Stimulated activated CD8-positive, alpha-beta memory T cell treated with anti-CD3 and anti-CD28 coated beads, Interleukin-7, amount 100 ng/mL, for 1 hour (primary cell): ENCODE data around the gene AURKB.
"Not testable (repeated sequence)": the region's sequence is repeated elsewhere in the genome, so short reads cannot be mapped to it uniquely, and the experiment has no call there.

Experiments
- DNase-seq, 2 donors: peaks; one replicate each; pipeline ENCODE4 v3.0.0-alpha.2; 2020; ENCODE audit warnings: low read depth in 2 of 2

Gene AURKB

GRCh38 chr17:8209907-8210760 is at the start of gene AURKB:
AURKB (minus strand) TSS chr17:8210575; CDS start chr17:8210224, 351 bp downstream.
- peak; percentile 65 to 84 for DNase-seq

- no peak for DNase-seq
Measured at GRCh38 chr17:8257801-8258200, 47.4 kb upstream of the AURKB start.

- DNase-seq: no peak
Measured at GRCh38 chr17:8256691-8257090, 46.3 kb upstream of the AURKB start.

GRCh38 chr17:8256291-8256690 is 45.9 kb upstream of the AURKB start:
- no peak for DNase-seq

GRCh38 chr17:8255499-8255898 is 45.1 kb upstream of the AURKB start:
- DNase-seq: no peak

DNA sequence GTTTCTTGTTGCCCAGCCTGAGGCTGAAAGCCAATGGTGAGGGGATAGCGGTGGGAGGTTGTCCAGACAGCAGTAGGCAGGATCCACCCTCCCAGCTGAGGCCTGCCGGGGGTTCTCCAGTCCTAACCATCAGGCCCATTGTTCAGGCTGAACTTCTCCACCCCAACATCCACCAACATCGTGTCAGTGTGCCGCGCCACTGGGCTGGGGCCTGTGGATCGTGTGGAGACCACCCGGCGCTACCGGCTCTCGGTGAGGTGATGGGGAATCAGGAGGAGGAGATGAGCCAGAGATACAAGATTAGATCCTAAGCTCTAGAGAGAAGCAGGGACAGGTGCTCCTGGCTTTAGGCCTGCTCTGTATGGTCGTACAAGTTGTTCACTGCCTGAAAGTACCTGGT is 44.5 kb upstream of the AURKB start:
- no peak for DNase-seq

DNA sequence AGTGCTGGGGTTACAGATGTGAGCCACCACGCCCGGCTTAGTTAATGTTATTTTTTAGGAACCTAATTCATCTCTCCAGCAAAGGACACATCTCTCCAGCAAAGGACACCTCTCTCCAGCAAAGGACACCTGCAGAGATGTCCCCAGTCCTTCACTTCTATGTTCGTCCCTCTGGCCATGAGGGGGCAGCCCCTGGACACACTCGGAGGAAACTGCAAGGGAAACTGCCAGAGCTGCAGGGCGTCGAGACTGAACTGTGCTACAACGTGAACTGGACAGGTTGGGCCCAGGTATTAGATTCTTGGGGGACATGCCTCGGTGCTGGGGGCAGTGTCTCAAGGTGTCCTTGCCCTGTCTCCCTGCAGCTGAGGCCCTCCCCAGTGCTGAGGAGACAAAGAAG is 43.4 kb upstream of the AURKB start:
- DNase-seq: no peak

- DNase-seq: not testable (repeated sequence)
Measured at GRCh38 chr17:8251411-8251810, 41.0 kb upstream of the AURKB start.

DNA sequence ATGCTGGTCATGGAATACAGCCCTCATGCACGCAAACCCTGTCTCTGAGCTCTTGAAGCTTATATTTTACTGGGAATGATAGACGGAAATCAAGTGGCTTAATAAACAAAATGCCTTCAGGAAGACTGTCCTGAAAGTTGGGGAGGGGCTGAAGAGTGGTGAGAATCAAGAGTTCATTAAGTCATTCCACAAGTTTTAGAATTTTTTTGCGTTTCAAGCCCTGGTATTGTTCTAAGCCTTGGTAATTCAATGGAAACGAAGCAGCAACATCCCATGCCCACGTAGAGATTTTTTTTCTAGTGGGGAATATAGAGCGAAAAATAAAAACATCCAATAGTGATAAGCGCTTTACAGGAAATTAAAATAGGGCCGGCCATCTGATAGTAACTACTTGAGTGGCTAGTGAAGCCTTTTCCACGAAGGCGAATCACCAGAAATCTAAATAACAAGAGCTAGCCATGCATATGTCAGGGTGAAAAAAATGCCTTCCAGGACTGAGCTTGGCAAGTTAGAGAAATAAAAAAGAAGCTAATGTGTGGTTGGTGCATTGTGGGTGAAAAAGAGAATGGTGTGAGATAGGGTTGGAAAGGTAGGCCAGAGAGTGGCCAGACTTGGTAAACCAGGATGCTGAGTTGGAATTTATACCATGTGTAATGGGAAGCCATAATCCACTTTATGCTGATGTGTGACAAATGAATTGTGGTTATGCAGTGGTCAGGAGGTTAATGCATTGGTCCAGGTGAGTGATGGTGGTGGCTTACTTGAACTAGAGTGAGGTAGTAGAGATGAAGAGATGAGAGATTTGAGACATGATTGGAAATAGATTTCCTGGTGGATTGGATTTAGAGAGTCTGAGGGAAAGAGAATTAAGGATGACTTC is 39.5 kb upstream of the AURKB start:
- no peak for DNase-seq

GRCh38 chr17:8248751-8249607 is 38.6 kb upstream of the AURKB start, which contains the start of gene PFAS:
PFAS (plus strand) TSS chr17:8249289; CDS start chr17:8253938, 4,649 bp downstream.
- DNase-seq: peak; percentile 95 to 96

DNA sequence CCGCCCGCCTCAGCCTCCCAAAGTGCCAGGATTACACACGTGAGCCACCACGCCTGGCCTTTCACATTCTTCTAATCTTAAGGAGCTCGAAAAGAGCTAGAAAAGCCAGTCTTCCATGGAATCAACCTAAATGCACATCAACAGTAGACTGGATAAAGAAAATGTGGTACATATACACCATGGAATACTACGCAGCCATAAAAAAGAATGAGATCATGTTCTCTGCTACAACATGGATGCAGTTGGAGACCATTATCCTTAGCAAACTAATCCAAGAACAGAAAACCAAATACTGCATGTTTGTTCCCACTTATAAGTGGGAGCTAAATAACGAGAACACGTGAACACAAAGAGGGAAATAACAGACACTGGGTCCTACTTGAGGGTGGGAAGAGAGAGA is 34.4 kb upstream of the AURKB start:
- DNase-seq: no peak

- DNase-seq: no peak
Measured at GRCh38 chr17:8243827-8244226, 33.5 kb upstream of the AURKB start.

DNA sequence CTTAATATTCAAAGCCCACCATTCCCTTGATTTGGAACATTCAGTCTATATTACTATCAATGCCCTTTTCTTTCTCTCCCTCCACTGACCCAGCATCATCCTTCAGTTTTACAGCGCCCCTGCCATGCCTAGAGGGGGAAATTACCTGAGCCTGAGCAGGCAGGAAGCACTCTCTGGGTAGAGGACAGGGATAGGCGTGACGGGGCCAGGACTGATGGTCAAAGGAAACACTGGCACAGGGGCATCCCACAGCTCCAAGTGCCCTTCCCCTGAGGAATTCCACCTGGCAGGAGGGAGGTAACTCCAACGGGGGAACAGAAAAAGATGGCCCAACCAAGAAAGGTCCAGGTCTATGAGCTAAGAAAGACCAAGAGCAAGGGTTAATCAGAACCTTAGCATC is 27.5 kb upstream of the AURKB start:
- DNase-seq: no peak

DNA sequence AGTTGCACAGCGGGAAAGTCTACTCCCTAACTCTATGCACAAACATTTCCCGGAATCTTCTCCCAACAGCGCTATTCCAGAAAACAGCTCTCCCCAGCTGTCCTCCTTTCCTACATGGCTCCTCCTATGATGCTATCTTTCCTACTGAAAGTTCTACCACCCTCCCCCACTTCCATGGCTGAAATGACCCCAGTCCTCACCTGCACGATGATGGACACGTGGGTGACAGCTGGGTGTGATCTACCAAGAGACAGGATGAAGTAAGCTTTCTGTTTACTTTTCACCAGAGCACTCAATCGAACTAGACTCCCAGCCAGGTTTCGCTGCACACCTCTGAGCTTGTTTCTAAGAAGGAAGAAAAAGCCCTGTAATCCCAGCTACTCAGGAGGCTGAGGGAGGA is 26.8 kb upstream of the AURKB start:
- no peak for DNase-seq

GRCh38 chr17:8235676-8236075 is 25.3 kb upstream of the AURKB start:
- no peak for DNase-seq

DNA sequence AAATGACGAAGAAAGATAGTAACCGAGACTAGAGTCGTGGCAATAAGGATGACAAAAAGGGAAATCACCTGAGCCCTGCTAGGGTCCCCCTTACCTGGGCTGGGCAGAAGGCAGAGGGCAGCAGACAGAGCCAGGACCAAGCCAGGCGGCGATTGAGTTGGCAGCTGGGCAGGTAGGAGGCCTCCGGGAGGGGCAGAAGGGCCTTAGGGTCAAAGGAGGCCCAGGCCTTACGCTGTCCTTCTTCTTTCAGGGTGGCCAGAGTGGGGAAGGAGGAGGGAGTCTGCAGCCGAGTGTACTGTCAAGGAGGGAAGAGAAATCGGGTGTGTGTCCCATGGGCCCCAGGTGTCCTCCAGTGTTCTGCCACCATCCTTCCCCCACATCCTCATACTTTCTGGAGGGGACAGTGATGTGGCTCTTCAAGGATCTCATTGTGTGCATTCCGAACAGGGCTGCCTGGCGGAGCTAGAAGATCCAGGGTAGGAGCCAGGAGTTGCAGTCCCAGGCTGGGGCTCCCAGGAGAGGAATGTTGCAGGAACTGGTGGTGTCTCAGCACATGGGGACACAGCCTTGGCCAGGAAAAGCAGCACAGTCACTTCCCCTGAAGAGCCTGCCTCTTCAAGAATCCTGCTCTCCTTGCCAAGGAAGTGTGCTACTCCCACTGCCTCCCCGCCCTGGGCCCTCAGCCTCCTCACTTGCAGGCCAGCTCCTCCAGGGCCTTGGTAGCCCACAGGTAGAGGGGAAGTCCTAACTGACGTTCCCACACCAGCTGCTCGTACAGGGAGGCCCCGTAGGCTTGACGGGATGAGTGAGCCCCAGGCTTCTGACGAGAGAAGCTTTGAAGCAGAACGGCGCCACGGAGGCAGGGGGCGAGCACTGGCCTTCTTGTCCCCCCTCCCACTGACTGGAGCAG is 24.2 kb upstream of the AURKB start:
- no peak for DNase-seq

DNA sequence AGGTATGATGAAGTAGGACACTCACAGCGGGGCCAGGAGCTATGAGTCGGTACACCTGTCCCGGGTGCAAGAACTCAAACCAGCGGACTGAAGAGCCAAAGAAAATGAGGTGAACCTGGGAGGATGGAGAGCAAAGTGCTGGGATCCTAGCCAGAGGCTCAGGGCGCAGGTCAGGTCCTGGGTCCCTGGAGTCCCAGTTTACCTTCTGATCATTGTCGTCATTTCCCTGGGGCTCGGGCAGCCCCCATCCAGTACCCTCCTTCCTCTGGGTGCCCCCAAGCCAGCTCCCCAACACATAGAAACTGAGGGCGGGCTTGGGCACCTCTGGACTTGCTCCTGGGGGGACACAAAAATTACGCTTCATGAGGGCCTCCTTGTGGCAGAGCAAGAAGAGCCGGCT is 21.3 kb upstream of the AURKB start:
- no peak for DNase-seq

DNA sequence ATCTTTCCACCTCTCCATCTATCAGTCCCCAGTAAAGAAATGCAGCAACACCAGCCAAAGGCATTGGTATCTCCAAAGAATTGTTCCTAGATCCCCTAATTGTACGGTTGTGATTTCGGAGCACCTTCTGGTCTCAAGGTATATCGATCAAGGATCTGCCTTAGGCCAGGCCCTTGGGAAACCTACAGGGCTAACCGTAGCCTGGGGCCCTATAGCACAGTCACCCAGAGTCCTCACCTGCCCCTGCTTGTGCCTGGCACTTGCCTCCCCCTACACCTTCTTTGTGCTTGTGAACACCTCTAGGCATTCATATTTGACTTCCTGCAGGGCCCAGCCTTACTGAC is 16.8 kb upstream of the AURKB start:
- DNase-seq: no peak

GRCh38 chr17:8226536-8227237 is 16.3 kb upstream of the AURKB start:
- DNase-seq: no peak
